ENCODE results near the gene ANKUB1.

The ANKUB1 gene

DNA sequence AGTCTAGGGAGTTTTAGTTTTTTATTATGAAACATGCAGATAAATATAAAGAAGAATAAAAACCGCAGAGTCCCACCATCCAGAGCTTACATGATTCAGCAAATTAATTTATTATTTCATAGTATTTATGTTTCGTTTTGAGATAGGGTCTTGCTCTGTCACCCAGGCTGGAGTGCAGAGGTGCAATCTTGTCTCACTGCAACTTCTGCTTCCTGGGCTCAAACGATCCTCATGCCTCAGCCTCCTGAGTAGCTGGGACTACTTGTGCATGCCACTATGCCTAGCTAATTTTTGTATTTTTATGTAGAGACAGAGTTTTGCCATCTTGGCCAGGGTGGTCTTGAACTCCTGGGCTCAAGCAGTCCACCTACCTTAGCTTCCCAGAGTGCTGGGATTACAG is 34.3 kb upstream of the ANKUB1 start:
- no peak for TF ChIP-seq CTCF (IDR thresholded peaks at IDR 0.05)

- TF ChIP-seq CTCF (IDR thresholded peaks at IDR 0.05): no peak
Observed at GRCh38 chr3:149820183-149820582, 27.8 kb upstream of the ANKUB1 start.

DNA sequence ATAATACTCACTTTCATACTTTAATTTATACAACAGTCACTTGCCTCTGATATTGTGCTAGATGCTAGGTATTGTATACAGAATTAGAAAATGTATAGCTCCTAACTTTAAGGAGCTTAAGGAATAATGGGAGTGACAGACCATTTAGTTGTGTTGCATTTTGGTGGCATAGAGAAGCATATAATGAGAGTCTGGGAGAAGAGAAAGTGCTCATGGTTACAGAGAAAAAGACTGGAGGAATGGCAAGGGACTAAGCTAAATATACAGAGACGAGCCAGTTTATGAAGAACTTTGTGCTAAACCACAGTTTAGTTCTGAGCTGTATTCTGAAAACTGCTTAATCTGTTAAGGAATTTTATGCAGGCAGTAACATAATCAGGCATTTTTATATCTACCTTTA is 27.1 kb upstream of the ANKUB1 start:
- no peak for TF ChIP-seq CTCF (IDR thresholded peaks at IDR 0.05)

DNA sequence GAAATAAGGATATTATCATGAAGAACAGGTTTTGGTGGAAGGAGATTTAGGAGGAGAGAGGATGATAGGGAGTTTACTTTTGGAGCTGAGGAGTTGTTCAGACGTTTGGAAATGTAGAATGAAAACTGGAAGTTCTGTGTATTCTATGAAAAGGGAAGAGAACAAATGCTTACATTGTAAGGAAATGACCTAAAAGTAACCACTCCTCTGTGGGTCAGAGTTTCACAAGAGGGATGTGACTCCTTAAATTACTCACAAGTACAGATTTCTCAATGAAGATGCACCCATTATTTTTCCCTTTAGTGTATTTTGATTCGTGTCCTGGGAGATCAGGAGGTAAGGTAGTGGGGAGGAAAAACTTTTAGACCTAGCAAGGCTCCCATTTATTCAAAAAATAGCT is 24.6 kb upstream of the ANKUB1 start:
- TF ChIP-seq CTCF (IDR thresholded peaks at IDR 0.05): no peak

DNA sequence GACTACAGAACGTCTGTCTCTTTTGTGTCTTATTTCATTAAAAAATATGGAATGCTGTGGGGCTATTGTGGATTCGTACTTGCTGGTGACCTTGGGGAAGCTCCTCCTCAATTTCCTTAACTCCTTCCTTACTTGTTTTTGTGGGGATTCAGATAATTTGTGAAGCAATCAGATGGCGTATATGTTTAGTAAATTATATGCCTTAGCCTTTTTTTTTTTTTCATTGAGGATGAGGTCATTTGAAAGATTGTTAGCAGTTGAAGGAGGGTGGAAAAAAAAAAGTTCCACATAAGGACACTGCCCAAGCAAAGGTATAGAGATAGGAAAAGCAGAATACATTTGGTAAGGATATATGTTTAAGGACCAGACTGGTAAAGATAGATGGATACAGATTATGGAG is 24.0 kb upstream of the ANKUB1 start:
- TF ChIP-seq CTCF (IDR thresholded peaks at IDR 0.05): no peak

DNA sequence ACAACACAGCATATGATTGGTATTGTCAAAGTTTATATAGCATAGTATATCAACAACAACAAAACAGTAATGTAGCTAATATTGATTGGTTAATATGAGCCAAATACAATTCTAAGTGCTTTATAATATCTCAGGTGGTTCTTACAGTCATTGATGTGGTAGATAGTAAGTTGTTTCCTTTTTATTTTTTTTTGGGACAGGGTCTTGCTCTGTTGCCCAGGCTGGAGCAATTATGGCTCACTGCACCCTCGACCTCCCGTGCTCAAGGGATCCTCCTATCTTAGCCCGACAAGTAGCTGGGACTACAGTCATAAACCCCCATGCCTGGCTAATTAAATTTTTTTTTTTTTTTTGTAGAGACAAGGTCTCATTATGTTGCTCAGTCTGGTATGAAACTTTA is 23.4 kb upstream of the ANKUB1 start:
- no peak for TF ChIP-seq CTCF (IDR thresholded peaks at IDR 0.05)

DNA sequence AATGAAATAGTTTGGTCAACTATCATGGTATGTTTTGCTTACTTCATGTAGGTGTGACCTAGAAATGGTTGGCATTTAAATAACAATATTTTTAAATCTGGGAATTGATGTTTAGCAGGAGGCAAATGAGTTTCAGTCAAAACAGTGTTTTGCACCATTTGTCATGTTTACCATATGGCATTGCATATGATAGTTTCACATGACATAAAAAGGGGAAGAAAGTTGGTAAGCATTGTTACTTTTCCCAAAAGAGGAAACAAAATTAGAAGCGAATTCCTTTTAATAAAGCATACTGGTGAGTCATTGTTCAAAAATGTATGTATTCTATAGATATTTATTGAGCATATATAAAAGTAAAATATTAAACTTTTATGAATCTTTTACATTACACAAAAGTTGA is 23.0 kb upstream of the ANKUB1 start:
- no peak for TF ChIP-seq CTCF (IDR thresholded peaks at IDR 0.05)
